GM23338 (cell line): ENCODE results near the gene KCNK16.

Experiments
- CREB1 ChIP-seq: fragments of 250-450 bp; sonication (Bioruptor Pico); IDR thresholded peaks from 2 replicates; pipeline ENCODE4 v1.5.0; 2020; ENCODE audit warnings: low read depth, mild to moderate bottlenecking, moderate library complexity
- EZH2 ChIP-seq: fragments of 200-600 bp; sonication (generic); IDR thresholded peaks from one replicate; pipeline ENCODE4 v1.8.0; 2017; ENCODE audit warnings: antibody characterized with exemption, mild to moderate bottlenecking, low read depth; ENCODE audit not compliant: unreplicated experiment
- EZH2phosphoT487 ChIP-seq: fragments of 200-600 bp; sonication (generic); IDR thresholded peaks from one replicate; pipeline ENCODE4 v1.8.1; 2018; ENCODE audit warnings: antibody characterized with exemption; ENCODE audit not compliant: unreplicated experiment
- JUNB ChIP-seq: IDR thresholded peaks from one replicate; pipeline ENCODE4 v1.6.1; 2016; ENCODE audit warnings: antibody characterized with exemption; ENCODE audit not compliant: unreplicated experiment
- NANOG ChIP-seq: IDR thresholded peaks from 2 replicates; pipeline ENCODE4 v1.6.1; 2016; ENCODE audit warnings: antibody characterized with exemption, borderline replicate concordance
- POLR2AphosphoS5 ChIP-seq: IDR thresholded peaks from 2 replicates; pipeline ENCODE4 v1.6.1; 2016; ENCODE audit warnings: antibody characterized with exemption, low read depth
- STAT1 ChIP-seq: IDR thresholded peaks from one replicate; pipeline ENCODE4 v1.6.1; 2016; ENCODE audit warnings: antibody characterized with exemption; ENCODE audit not compliant: unreplicated experiment
- ZNF114 ChIP-seq: fragments of 250-450 bp; sonication (Bioruptor Pico); IDR thresholded peaks from 2 replicates; pipeline ENCODE4 v1.5.0; 2020; ENCODE audit warnings: mild to moderate bottlenecking, moderate library complexity
- ZNF331 ChIP-seq: fragments of 250-450 bp; sonication (Bioruptor Pico); IDR thresholded peaks from 2 replicates; pipeline ENCODE4 v1.5.0; 2020; ENCODE audit warnings: low read depth, mild to moderate bottlenecking, moderate library complexity
- TF ChIP-seq, protein P1 (sequence below), 2 experiments: fragments of 200-600 bp in 1 of 2; sonication (generic) in 1 of 2; conservative IDR thresholded peaks; 2 replicates each; pipeline versions ENCODE4 v1.5.1 to v1.6.1; 2016 to 2017; ENCODE audit warnings: antibody characterized with exemption in 2 of 2, low read depth in 2 of 2, mild to moderate bottlenecking in 2 of 2, moderate library complexity in 1 of 2
- TF ChIP-seq, protein P2 (sequence below): IDR thresholded peaks from one replicate; pipeline ENCODE4 v1.6.1; 2018; ENCODE audit warnings: antibody characterized with exemption; ENCODE audit not compliant: unreplicated experiment
- TF ChIP-seq, protein P3 (sequence below): IDR thresholded peaks from 2 replicates; pipeline ENCODE4 v1.6.1; 2016; ENCODE audit warnings: antibody characterized with exemption
- TF ChIP-seq, protein P4 (sequence below): fragments of 250-450 bp; sonication (Bioruptor Pico); IDR thresholded peaks from 2 replicates; pipeline ENCODE4 v1.5.0; 2020; ENCODE audit warnings: mild to moderate bottlenecking, moderate library complexity

DNA sequence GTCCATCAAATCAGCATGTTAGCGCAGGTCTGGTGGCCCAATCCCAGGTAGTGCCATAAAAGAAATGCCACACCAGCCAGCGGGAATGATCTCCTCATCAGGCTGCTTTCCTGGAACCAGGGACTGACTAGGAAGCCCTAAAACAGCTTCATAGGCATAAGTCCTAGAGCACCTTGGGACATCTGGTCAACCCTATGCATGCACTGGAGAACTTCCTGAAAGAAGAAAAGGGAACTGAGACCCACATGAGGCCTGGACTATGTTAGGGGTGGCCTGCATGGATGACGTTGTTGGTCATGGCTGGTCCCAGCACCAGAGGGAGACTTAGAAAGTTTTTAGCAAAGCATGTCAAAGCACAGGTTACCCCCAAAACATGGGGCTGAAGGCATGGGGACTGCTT is 7.6 kb upstream of the KCNK16 start:
- TF ChIP-seq EZH2 (no peak), POLR2AphosphoS5 (no peak), ZNF114 (no peak), NANOG (no peak), EZH2phosphoT487 (no peak), CREB1 (CRISPR knock-in tag) (no peak), STAT1 (no peak), JUNB (no peak), ZNF331 (CRISPR knock-in tag) (no peak)
- TF ChIP-seq, protein P1, sequence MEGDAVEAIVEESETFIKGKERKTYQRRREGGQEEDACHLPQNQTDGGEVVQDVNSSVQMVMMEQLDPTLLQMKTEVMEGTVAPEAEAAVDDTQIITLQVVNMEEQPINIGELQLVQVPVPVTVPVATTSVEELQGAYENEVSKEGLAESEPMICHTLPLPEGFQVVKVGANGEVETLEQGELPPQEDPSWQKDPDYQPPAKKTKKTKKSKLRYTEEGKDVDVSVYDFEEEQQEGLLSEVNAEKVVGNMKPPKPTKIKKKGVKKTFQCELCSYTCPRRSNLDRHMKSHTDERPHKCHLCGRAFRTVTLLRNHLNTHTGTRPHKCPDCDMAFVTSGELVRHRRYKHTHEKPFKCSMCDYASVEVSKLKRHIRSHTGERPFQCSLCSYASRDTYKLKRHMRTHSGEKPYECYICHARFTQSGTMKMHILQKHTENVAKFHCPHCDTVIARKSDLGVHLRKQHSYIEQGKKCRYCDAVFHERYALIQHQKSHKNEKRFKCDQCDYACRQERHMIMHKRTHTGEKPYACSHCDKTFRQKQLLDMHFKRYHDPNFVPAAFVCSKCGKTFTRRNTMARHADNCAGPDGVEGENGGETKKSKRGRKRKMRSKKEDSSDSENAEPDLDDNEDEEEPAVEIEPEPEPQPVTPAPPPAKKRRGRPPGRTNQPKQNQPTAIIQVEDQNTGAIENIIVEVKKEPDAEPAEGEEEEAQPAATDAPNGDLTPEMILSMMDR (conservative IDR thresholded peaks at IDR 0.05; ENCODE audit: low read depth in 2 of 2): no peak
- TF ChIP-seq, protein P2, sequence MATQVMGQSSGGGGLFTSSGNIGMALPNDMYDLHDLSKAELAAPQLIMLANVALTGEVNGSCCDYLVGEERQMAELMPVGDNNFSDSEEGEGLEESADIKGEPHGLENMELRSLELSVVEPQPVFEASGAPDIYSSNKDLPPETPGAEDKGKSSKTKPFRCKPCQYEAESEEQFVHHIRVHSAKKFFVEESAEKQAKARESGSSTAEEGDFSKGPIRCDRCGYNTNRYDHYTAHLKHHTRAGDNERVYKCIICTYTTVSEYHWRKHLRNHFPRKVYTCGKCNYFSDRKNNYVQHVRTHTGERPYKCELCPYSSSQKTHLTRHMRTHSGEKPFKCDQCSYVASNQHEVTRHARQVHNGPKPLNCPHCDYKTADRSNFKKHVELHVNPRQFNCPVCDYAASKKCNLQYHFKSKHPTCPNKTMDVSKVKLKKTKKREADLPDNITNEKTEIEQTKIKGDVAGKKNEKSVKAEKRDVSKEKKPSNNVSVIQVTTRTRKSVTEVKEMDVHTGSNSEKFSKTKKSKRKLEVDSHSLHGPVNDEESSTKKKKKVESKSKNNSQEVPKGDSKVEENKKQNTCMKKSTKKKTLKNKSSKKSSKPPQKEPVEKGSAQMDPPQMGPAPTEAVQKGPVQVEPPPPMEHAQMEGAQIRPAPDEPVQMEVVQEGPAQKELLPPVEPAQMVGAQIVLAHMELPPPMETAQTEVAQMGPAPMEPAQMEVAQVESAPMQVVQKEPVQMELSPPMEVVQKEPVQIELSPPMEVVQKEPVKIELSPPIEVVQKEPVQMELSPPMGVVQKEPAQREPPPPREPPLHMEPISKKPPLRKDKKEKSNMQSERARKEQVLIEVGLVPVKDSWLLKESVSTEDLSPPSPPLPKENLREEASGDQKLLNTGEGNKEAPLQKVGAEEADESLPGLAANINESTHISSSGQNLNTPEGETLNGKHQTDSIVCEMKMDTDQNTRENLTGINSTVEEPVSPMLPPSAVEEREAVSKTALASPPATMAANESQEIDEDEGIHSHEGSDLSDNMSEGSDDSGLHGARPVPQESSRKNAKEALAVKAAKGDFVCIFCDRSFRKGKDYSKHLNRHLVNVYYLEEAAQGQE: no peak
- TF ChIP-seq, protein P3, sequence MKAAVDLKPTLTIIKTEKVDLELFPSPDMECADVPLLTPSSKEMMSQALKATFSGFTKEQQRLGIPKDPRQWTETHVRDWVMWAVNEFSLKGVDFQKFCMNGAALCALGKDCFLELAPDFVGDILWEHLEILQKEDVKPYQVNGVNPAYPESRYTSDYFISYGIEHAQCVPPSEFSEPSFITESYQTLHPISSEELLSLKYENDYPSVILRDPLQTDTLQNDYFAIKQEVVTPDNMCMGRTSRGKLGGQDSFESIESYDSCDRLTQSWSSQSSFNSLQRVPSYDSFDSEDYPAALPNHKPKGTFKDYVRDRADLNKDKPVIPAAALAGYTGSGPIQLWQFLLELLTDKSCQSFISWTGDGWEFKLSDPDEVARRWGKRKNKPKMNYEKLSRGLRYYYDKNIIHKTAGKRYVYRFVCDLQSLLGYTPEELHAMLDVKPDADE: no peak
- TF ChIP-seq, protein P4, sequence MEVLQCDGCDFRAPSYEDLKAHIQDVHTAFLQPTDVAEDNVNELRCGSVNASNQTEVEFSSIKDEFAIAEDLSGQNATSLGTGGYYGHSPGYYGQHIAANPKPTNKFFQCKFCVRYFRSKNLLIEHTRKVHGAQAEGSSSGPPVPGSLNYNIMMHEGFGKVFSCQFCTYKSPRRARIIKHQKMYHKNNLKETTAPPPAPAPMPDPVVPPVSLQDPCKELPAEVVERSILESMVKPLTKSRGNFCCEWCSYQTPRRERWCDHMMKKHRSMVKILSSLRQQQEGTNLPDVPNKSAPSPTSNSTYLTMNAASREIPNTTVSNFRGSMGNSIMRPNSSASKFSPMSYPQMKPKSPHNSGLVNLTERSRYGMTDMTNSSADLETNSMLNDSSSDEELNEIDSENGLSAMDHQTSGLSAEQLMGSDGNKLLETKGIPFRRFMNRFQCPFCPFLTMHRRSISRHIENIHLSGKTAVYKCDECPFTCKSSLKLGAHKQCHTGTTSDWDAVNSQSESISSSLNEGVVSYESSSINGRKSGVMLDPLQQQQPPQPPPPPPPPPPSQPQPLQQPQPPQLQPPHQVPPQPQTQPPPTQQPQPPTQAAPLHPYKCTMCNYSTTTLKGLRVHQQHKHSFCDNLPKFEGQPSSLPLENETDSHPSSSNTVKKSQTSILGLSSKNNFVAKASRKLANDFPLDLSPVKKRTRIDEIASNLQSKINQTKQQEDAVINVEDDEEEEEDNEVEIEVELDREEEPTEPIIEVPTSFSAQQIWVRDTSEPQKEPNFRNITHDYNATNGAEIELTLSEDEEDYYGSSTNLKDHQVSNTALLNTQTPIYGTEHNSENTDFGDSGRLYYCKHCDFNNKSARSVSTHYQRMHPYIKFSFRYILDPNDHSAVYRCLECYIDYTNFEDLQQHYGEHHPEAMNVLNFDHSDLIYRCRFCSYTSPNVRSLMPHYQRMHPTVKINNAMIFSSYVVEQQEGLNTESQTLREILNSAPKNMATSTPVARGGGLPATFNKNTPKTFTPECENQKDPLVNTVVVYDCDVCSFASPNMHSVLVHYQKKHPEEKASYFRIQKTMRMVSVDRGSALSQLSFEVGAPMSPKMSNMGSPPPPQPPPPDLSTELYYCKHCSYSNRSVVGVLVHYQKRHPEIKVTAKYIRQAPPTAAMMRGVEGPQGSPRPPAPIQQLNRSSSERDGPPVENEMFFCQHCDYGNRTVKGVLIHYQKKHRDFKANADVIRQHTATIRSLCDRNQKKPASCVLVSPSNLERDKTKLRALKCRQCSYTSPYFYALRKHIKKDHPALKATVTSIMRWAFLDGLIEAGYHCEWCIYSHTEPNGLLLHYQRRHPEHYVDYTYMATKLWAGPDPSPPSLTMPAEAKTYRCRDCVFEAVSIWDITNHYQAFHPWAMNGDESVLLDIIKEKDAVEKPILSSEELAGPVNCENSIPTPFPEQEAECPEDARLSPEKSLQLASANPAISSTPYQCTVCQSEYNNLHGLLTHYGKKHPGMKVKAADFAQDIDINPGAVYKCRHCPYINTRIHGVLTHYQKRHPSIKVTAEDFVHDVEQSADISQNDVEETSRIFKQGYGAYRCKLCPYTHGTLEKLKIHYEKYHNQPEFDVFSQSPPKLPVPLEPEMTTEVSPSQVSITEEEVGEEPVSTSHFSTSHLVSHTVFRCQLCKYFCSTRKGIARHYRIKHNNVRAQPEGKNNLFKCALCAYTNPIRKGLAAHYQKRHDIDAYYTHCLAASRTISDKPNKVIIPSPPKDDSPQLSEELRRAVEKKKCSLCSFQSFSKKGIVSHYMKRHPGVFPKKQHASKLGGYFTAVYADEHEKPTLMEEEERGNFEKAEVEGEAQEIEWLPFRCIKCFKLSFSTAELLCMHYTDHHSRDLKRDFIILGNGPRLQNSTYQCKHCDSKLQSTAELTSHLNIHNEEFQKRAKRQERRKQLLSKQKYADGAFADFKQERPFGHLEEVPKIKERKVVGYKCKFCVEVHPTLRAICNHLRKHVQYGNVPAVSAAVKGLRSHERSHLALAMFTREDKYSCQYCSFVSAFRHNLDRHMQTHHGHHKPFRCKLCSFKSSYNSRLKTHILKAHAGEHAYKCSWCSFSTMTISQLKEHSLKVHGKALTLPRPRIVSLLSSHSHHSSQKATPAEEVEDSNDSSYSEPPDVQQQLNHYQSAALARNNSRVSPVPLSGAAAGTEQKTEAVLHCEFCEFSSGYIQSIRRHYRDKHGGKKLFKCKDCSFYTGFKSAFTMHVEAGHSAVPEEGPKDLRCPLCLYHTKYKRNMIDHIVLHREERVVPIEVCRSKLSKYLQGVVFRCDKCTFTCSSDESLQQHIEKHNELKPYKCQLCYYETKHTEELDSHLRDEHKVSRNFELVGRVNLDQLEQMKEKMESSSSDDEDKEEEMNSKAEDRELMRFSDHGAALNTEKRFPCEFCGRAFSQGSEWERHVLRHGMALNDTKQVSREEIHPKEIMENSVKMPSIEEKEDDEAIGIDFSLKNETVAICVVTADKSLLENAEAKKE (CRISPR knock-in tag): no peak
